ENCODE data around the gene HIGD1B. TPM values are rescaled to one million over a fixed set of nuclear protein-coding genes. Genes with fewer than 3 reads are reported as not detected.

The HIGD1B gene
- total RNA-seq, 1 donor from 2014 or later: not detected

DNA sequence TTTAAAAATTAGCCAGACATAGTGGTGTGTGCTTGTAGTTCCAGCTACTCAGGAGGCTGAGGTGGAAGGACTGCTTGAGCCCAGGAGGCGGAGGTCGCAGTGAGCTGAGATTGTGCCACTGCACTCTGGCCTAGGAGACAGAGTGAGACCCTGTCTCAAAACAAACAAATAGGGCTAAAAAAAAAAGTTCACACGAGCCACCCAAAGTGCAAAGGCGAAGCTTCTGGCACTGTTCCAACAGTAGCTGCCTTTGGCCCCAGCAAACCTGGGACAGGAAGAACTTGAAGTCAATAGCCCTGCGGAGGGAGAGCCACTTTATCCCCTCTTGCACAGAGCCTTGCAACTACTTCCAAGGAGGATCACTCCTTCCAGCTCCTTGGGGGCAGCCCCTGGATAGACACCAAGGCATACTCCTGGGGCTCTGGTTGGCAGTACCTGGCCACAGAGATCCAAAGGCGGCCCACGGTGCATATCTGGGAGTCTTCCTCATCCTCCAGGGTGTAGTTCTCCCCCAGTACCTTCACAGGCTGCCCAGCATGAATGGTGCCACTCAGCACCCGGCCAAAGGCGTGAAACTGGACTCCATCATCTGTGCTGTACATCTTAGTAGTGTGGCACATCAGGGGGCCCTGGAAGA is 14.7 kb downstream of the HIGD1B start:
- Mint-ChIP-seq H3K27ac (ENCODE audit: unreplicated experiment) (no peak overlapping the region), H3K9me3 (no peaks in the 10 kb centered on the region), H3K4me1 (no peaks in the 10 kb centered on the region), H3K36me3 (ENCODE audit: low read depth) (peaks cover 10% of the 10 kb centered on the region), H3K4me3 (no peak overlapping the region), H3K27me3 (ENCODE audit: low read depth) (no peaks in the 10 kb centered on the region)
- TF ChIP-seq, protein P1, sequence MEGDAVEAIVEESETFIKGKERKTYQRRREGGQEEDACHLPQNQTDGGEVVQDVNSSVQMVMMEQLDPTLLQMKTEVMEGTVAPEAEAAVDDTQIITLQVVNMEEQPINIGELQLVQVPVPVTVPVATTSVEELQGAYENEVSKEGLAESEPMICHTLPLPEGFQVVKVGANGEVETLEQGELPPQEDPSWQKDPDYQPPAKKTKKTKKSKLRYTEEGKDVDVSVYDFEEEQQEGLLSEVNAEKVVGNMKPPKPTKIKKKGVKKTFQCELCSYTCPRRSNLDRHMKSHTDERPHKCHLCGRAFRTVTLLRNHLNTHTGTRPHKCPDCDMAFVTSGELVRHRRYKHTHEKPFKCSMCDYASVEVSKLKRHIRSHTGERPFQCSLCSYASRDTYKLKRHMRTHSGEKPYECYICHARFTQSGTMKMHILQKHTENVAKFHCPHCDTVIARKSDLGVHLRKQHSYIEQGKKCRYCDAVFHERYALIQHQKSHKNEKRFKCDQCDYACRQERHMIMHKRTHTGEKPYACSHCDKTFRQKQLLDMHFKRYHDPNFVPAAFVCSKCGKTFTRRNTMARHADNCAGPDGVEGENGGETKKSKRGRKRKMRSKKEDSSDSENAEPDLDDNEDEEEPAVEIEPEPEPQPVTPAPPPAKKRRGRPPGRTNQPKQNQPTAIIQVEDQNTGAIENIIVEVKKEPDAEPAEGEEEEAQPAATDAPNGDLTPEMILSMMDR (conservative IDR thresholded peaks at IDR 0.05): no peak
- DNase-seq (ENCODE audit: low read depth, low spot score): no peak

DNA sequence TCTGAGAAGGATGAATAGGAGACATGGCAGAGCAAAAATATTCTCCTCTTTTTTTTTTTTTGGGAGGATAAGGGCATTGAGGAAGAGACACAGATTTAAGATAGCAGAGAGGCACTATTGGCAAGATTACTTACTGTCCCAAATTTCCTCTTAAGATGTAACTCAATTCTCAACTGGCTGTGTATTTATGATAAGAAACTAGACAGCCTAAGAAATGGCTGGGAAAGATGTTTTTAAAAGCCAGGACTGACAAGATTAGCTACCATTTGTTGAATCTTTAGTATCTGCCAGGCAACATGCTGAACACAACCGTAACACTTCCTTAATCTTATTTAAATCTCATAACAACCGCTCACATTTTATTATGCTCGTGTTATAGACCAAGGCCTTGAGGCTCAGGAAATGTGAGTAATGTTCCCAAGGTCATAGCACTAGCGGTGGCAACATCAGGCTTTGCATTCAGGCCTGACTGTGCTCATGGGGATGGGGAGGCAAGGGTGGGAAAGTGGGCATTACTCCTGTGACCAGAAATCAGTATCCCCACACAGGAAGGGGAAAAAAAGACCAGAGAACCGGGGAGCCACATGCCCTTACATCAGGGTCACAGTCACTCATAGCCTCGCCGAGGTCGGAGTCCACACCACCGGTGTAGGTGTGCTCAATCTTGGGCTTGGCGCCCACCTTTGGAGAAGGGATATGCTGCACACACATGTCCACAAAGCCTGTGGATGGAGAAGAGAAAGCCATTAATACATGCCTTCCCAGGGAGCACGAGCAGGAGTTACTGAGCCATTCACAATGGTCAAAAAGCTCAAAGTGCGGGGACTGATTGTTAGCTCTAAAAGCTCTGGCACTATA is 15.6 kb downstream of the HIGD1B start:
- Mint-ChIP-seq H3K4me3 (no peak overlapping the region), H3K27ac (ENCODE audit: unreplicated experiment) (no peak overlapping the region), H3K27me3 (ENCODE audit: low read depth) (no peaks in the 10 kb centered on the region), H3K9me3 (no peaks in the 10 kb centered on the region), H3K4me1 (no peaks in the 10 kb centered on the region), H3K36me3 (ENCODE audit: low read depth) (peaks cover 10% of the 10 kb centered on the region)
- DNase-seq (ENCODE audit: low read depth, low spot score): no peak
- TF ChIP-seq, protein P1 (conservative IDR thresholded peaks at IDR 0.05): no peak

DNA sequence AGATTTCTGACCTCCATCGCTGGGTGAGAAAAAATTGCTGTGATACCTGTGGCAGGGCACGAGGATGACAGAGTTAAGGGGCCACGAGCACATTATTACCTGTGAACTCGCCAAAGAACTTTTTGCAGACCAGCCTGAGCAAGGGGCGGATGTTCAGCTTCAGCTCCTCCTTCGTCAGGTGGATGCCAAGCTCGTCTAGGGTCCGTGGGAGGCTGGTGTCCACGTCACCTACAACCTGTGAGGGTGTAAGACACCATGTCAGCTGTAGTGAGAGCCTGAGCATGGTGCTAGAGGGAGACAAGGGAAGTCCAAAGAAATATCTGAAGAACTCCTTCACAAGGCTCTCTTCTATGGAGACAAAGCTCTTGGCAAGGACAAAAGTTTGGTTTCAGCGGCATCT is 17.1 kb downstream of the HIGD1B start:
- Mint-ChIP-seq H3K27me3 (ENCODE audit: low read depth) (no peaks in the 10 kb centered on the region), H3K27ac (ENCODE audit: unreplicated experiment) (no peak overlapping the region), H3K9me3 (no peaks in the 10 kb centered on the region), H3K36me3 (ENCODE audit: low read depth) (peaks cover 12% of the 10 kb centered on the region), H3K4me3 (no peak overlapping the region), H3K4me1 (no peaks in the 10 kb centered on the region)
- DNase-seq (ENCODE audit: low read depth, low spot score): no peak
- TF ChIP-seq, protein P1 (conservative IDR thresholded peaks at IDR 0.05): no peak

DNA sequence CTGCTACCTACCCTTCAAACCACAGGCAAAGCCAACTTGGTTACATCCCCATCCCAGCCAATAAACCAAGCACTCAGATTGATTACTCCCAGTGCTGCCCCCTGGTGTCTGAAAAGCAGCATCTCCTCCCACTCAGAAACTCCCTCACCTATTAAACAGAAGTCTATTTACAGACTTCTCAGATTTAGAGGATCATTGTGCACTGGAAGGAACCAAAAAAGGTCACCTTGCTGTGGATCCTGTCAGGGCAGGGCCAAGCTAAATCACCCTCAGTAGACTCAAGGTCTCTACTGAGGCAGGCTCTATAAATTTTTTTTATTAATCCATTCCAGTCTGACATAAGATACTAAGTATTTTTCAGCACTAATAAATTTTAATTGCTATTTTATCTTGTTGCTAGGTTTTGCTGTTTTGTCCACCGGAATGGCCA is 17.6 kb downstream of the HIGD1B start:
- peak; percentile 85 for DNase-seq (ENCODE audit: low read depth, low spot score)
- TF ChIP-seq, protein P1 (conservative IDR thresholded peaks at IDR 0.05): peak; percentile 91
- Mint-ChIP-seq H3K4me1 (no peaks in the 10 kb centered on the region), H3K36me3 (ENCODE audit: low read depth) (peaks cover 12% of the 10 kb centered on the region), H3K27ac (ENCODE audit: unreplicated experiment) (no peak overlapping the region), H3K9me3 (no peaks in the 10 kb centered on the region), H3K4me3 (no peak overlapping the region), H3K27me3 (ENCODE audit: low read depth) (no peaks in the 10 kb centered on the region)

DNA sequence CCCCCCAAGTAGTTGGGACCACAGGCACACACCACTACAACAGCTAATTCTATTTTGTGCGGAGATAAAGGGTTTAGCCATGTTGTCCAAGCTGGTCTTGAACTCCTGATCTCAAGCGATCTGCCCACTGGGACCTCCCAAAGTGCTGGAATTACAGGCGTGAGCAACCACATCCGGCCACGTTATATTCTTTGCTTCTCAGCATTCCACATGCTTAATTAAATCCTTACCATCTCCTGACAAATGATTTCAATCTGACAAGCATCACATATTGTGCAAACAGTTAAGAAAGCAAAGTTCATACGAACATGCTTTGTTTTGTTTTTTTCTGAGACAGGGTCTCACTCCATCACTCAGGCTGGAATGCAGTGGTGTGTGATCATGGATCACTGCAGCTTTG is 18.2 kb downstream of the HIGD1B start:
- TF ChIP-seq, protein P1 (conservative IDR thresholded peaks at IDR 0.05): no peak
- H3K9me3 Mint-ChIP-seq: no peaks in the 10 kb centered on the region
- no peaks in the 10 kb centered on the region for H3K27me3 Mint-ChIP-seq (ENCODE audit: low read depth)
- H3K4me1 Mint-ChIP-seq: no peaks in the 10 kb centered on the region
- DNase-seq (ENCODE audit: low read depth, low spot score): no peak
- no peak overlapping the region for H3K4me3 Mint-ChIP-seq
- peaks cover 12% of the 10 kb centered on the region for H3K36me3 Mint-ChIP-seq (ENCODE audit: low read depth)
- no peak overlapping the region for H3K27ac Mint-ChIP-seq (ENCODE audit: unreplicated experiment)
